ENCODE data around the gene ADAD1.

GRCh38 chr4:122334828-122335227 is 44.0 kb upstream of the ADAD1 start:
- TF ChIP-seq CTCF (conservative IDR thresholded peaks at IDR 0.05; ENCODE audit: low read length) (no peak), EZH2phosphoT487 (IDR thresholded peaks at IDR 0.05; ENCODE audit: borderline replicate concordance, low read depth, low read length) (no peak)
